Measurements from ENCODE around the gene FAM118A. TPM values are rescaled to one million over a fixed set of nuclear protein-coding genes. Genes with fewer than 3 reads are reported as not detected.

Gene FAM118A
- polyA plus RNA-seq, 3 donors = 20.0 to 423 (median 27.9) TPM

DNA sequence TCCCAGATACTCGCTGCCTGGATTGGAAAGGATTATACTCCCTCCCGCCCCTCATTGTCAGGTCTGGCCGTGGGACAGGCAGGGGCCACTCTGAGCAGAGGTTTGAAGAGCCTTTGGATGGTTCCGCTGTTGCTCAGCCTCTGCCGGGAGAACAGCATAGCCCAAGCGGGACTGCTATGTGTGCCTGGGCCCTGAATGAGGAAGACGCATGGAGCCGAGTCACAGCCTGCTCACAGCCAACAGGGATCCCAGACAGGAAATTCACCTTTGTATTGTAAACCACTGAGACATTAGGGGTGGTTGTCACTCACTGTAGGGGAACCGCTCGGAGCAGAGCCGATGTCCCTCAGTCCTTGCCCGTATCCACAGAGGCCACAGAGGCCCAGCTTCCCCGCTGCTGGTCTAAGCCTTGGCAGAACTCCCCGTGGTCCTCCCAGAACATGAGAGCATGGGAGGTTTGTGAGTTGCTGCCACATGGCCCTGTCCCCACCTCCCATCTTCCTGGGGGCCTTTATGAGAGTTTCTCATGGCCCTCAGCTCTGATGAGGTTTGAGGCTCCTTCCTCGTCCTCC lies 10.7 kb upstream of the FAM118A start:
- intact Hi-C loops (cut with micrococcal nuclease) = no loop called here
- Histone ChIP-seq H3K27me3 (ENCODE audit: control insufficient read depth in 2 of 2, insufficient read depth in 2 of 2, low read length in 2 of 2) (no peaks in the 10 kb centered on the region), H3K79me2 (ENCODE audit: insufficient read depth, low read length) (no peaks in the 10 kb centered on the region), H4K20me1 (ENCODE audit: insufficient read depth, low read length) (no peaks in the 10 kb centered on the region), H3K27ac (ENCODE audit: low read depth in 1 of 2, low read length in 2 of 2) (no peak overlapping the region), H2AFZ (ENCODE audit: insufficient read depth, low read depth, low read length, poor library complexity, severe bottlenecking) (no peak overlapping the region), H3K36me3 (replicated peaks in 1 of 2; ENCODE audit: control insufficient read depth in 1 of 2, insufficient read depth in 2 of 2, low read length in 2 of 2) (no peaks in the 10 kb centered on the region), H3K4me2 (replicated peaks; ENCODE audit: extremely low read depth, low read length, poor library complexity, severe bottlenecking) (no peak overlapping the region), H3K9me3 (replicated peaks in 1 of 2; ENCODE audit: control insufficient read depth in 1 of 2, insufficient read depth in 1 of 2, low read length in 2 of 2) (no peaks in the 10 kb centered on the region), H3K4me3 (replicated peaks in 1 of 3; ENCODE audit: low read depth in 2 of 3, low read length in 3 of 3) (no peak overlapping the region), H3K9ac (ENCODE audit: insufficient read depth, low read length, poor library complexity, severe bottlenecking) (no peak overlapping the region), H3K4me1 (ENCODE audit: control insufficient read depth in 1 of 2, insufficient read depth in 2 of 2, low read length in 2 of 2) (peaks cover 44 to 59% of the 10 kb centered on the region in 2 donors)
- Mint-ChIP-seq H3K4me1 (peaks cover 56% of the 10 kb centered on the region), H3K27ac (no peak overlapping the region), H3K27me3 (ENCODE audit: low read depth in 3 of 3) (peaks cover 0 to 6% (median 3%) of the 10 kb centered on the region in 3 donors), H3K36me3 (peaks cover 0 to 3% of the 10 kb centered on the region in 2 donors), H3K4me3 (no peak overlapping the region), H3K9me3 (no peaks in the 10 kb centered on the region)
- WGBS (ENCODE audit: insufficient coverage) = 76% methylated on average over 11 of the region's 15 CpGs
- no peak for DNase-seq
- TF ChIP-seq, protein P1, sequence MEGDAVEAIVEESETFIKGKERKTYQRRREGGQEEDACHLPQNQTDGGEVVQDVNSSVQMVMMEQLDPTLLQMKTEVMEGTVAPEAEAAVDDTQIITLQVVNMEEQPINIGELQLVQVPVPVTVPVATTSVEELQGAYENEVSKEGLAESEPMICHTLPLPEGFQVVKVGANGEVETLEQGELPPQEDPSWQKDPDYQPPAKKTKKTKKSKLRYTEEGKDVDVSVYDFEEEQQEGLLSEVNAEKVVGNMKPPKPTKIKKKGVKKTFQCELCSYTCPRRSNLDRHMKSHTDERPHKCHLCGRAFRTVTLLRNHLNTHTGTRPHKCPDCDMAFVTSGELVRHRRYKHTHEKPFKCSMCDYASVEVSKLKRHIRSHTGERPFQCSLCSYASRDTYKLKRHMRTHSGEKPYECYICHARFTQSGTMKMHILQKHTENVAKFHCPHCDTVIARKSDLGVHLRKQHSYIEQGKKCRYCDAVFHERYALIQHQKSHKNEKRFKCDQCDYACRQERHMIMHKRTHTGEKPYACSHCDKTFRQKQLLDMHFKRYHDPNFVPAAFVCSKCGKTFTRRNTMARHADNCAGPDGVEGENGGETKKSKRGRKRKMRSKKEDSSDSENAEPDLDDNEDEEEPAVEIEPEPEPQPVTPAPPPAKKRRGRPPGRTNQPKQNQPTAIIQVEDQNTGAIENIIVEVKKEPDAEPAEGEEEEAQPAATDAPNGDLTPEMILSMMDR (IDR thresholded peaks at IDR 0.05) = no peak

DNA sequence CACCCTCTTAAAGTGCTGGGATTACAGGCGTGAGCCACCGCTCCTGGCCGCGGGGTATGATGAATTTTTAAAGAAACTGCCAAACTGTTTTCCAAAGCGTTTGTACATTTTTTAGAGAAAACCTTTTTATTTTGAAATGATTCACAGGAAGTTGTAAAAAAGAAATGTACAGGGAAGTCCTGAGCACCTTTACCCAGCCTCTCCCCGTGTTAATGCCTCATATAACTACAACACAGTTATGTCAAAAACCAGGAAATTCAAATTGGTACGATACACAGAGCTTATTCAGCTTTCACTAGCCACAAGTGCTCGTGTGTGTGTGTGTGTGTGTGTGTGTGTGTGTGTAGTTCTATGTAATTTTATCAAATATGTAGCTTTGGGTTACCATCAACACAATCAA lies 7.0 kb upstream of the FAM118A start:
- intact Hi-C loops (cut with micrococcal nuclease) = loop anchor here in 1 of 2 donors (2.0 kb wide), 1 partner anchor 14 kb away; no protein-coding TSS in a partner anchor
- peaks cover 0 to 6% (median 3%) of the 10 kb centered on the region in 3 donors for H3K27me3 Mint-ChIP-seq (ENCODE audit: low read depth in 3 of 3)
- no peaks in the 10 kb centered on the region for H3K79me2 ChIP-seq (ENCODE audit: insufficient read depth, low read length)
- H3K27ac Mint-ChIP-seq = peak overlapping the region; percentile 73 to 94 (median 87)
- TF ChIP-seq, protein P1 (IDR thresholded peaks at IDR 0.05) = no peak
- no peak overlapping the region for H3K27ac ChIP-seq (ENCODE audit: low read depth in 1 of 2, low read length in 2 of 2)
- H2AFZ ChIP-seq (ENCODE audit: insufficient read depth, low read depth, low read length, poor library complexity, severe bottlenecking) = no peak overlapping the region
- H3K4me3 Mint-ChIP-seq = no peak overlapping the region
- WGBS (ENCODE audit: insufficient coverage) = 80% methylated on average over 4 of the region's 8 CpGs
- DNase-seq = peak in 1 of 3 donors; percentile 30
- no peaks in the 10 kb centered on the region for H3K9me3 Mint-ChIP-seq
- H3K36me3 ChIP-seq (replicated peaks in 1 of 2; ENCODE audit: control insufficient read depth in 1 of 2, insufficient read depth in 2 of 2, low read length in 2 of 2) = no peaks in the 10 kb centered on the region
- no peaks in the 10 kb centered on the region for H3K9me3 ChIP-seq (replicated peaks in 1 of 2; ENCODE audit: control insufficient read depth in 1 of 2, insufficient read depth in 1 of 2, low read length in 2 of 2)
- H3K4me2 ChIP-seq (replicated peaks; ENCODE audit: extremely low read depth, low read length, poor library complexity, severe bottlenecking) = no peak overlapping the region
- no peak overlapping the region for H3K9ac ChIP-seq (ENCODE audit: insufficient read depth, low read length, poor library complexity, severe bottlenecking)
- H3K4me3 ChIP-seq (replicated peaks in 1 of 3; ENCODE audit: low read depth in 2 of 3, low read length in 3 of 3) = no peak overlapping the region
- peaks cover 25 to 35% of the 10 kb centered on the region in 2 donors for H3K4me1 ChIP-seq (ENCODE audit: control insufficient read depth in 1 of 2, insufficient read depth in 2 of 2, low read length in 2 of 2)
- peaks cover 0 to 3% of the 10 kb centered on the region in 2 donors for H3K36me3 Mint-ChIP-seq
- H3K27me3 ChIP-seq (ENCODE audit: control insufficient read depth in 2 of 2, insufficient read depth in 2 of 2, low read length in 2 of 2) = no peaks in the 10 kb centered on the region
- H3K4me1 Mint-ChIP-seq = peaks cover 38% of the 10 kb centered on the region
- H4K20me1 ChIP-seq (ENCODE audit: insufficient read depth, low read length) = no peaks in the 10 kb centered on the region

Measured in CD14-positive monocyte (primary cell).